HG03139 (cell line): ENCODE results near the gene CCDC192.
"Not testable (repeated sequence)": the region's sequence is repeated elsewhere in the genome, so short reads cannot be mapped to it uniquely, and the experiment has no call there.

ENCODE experiments used
- ATAC-seq: cut with Tn5 transposase; IDR thresholded peaks from one replicate; pipeline ENCODE4 v1.9.1; 2021; ENCODE audit not compliant: unreplicated experiment

CCDC192 gene

GRCh38 chr5:127702926-127703561, at the start of gene CCDC192:
CCDC192 (plus strand) TSS chr5:127703391; CDS start chr5:127703446, 55 bp downstream.
- ATAC-seq = no peak

- ATAC-seq = no peak
Measured at GRCh38 chr5:127656825-127657224, 46.4 kb upstream of the CCDC192 start.

- ATAC-seq = no peak
Measured at GRCh38 chr5:127660047-127660733, 43.0 kb upstream of the CCDC192 start.

- no peak for ATAC-seq
Measured at GRCh38 chr5:127664093-127664492, 39.1 kb upstream of the CCDC192 start.

GRCh38 chr5:127665641-127666040, 37.5 kb upstream of the CCDC192 start:
- ATAC-seq = no peak

GRCh38 chr5:127666043-127666716, 37.0 kb upstream of the CCDC192 start:
- no peak for ATAC-seq

GRCh38 chr5:127667926-127668325, 35.3 kb upstream of the CCDC192 start:
- ATAC-seq = no peak

- no peak for ATAC-seq
Measured at GRCh38 chr5:127671218-127671617, 32.0 kb upstream of the CCDC192 start.

- ATAC-seq = no peak
Measured at GRCh38 chr5:127673117-127673800, 29.9 kb upstream of the CCDC192 start.

GRCh38 chr5:127676951-127677350, 26.2 kb upstream of the CCDC192 start:
- ATAC-seq = not testable (repeated sequence)

GRCh38 chr5:127679691-127680330, 23.4 kb upstream of the CCDC192 start:
- not testable (repeated sequence) for ATAC-seq

GRCh38 chr5:127680595-127680994, 22.6 kb upstream of the CCDC192 start:
- ATAC-seq = no peak

- ATAC-seq = no peak
Measured at GRCh38 chr5:127683008-127683407, 20.2 kb upstream of the CCDC192 start.

GRCh38 chr5:127684726-127685467, 18.3 kb upstream of the CCDC192 start:
- no peak for ATAC-seq

- no peak for ATAC-seq
Measured at GRCh38 chr5:127685662-127686061, 17.5 kb upstream of the CCDC192 start.

- no peak for ATAC-seq
Measured at GRCh38 chr5:127686424-127686823, 16.8 kb upstream of the CCDC192 start.

GRCh38 chr5:127694518-127695171, 8.5 kb upstream of the CCDC192 start:
- no peak for ATAC-seq

GRCh38 chr5:127695346-127695745, 7.8 kb upstream of the CCDC192 start:
- ATAC-seq = no peak

- no peak for ATAC-seq
Measured at GRCh38 chr5:127696683-127697082, 6.5 kb upstream of the CCDC192 start.
